Glutamatergic neuron (in vitro differentiated cells): ENCODE data around the gene MPND. TPM values are rescaled to one million over a fixed set of nuclear protein-coding genes. Genes with fewer than 3 reads are reported as not detected.
A peak's percentile ranks its signal among the peaks of the same experiment; 100 is the strongest.

Source experiments
- DNase-seq: peaks from one replicate; pipeline ENCODE4 v3.0.0; 2022
- H3K27ac Mint-ChIP-seq: one replicate; pipeline ENCODE4 v1.8.0; 2020; ENCODE audit warnings: mild to moderate bottlenecking, mixed read lengths, inconsistent platforms; ENCODE audit not compliant: unreplicated experiment
- H3K27me3 Mint-ChIP-seq: one replicate; pipeline ENCODE4 v1.8.0; 2020; ENCODE audit warnings: mild to moderate bottlenecking, moderate library complexity, mixed read lengths, inconsistent platforms; ENCODE audit not compliant: unreplicated experiment
- H3K36me3 Mint-ChIP-seq: one replicate; pipeline ENCODE4 v1.8.0; 2020; ENCODE audit warnings: mild to moderate bottlenecking, mixed read lengths, inconsistent platforms; ENCODE audit not compliant: unreplicated experiment
- H3K4me1 Mint-ChIP-seq: one replicate; pipeline ENCODE4 v1.8.0; 2020; ENCODE audit warnings: mild to moderate bottlenecking, low read depth, mixed read lengths, inconsistent platforms; ENCODE audit not compliant: unreplicated experiment
- H3K4me3 Mint-ChIP-seq: one replicate; pipeline ENCODE4 v1.8.0; 2020; ENCODE audit warnings: mild to moderate bottlenecking, mixed read lengths, inconsistent platforms; ENCODE audit not compliant: unreplicated experiment
- H3K9me3 Mint-ChIP-seq: one replicate; pipeline ENCODE4 v1.8.0; 2020; ENCODE audit warnings: mild to moderate bottlenecking, moderate library complexity, mixed read lengths, inconsistent platforms; ENCODE audit not compliant: unreplicated experiment
- total RNA-seq: library from RNA; stranded (reverse); fragmentation: NEBNext Ultra II Directional; extraction: Animal tissue kit (Norgen Biotek cat#: 25700); gene quantifications from one replicate; pipeline ENCODE4 v1.2.1, GENCODE V29; 2021; ENCODE audit not compliant: unreplicated experiment
- TF ChIP-seq, protein P1 (sequence below): fragments of 200-600 bp; sonication (generic); IDR thresholded peaks from one replicate; pipeline ENCODE4 v1.5.0; 2021; ENCODE audit not compliant: partially characterized antibody, unreplicated experiment

MPND gene
- total RNA-seq, 1 donor from 2014 or later: 56.7 TPM

DNA sequence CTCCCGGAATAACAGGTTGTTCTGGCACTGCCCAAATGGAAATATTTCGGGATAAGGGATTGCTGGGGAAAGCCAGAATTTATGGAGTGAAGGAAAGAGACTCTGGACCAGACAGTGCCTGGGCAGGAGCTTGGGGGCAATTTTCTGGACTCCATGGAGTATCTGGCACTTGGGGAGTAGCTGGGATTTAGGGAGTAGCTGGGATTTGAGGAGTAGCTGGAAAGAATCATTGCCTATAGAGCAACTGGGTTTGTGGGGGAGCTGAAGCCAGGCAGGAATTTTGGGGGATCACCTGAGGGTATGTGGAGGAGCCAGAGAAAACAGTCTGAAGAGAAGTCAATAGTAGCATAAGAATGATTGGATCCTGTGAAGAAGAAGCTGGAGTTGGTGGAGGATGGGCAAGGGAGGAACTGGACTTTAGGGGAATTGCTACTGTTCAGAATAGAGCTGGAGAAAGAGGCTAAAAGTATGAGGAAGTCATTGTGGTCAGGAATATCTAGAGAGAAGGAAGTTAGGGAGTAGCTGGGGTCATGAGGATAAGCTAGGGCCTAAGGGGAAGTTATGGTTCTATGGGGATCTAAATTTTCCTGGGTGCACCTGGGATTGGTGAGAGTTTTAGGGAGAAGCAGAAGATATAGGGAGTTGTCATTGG is 24.2 kb upstream of the MPND start:
- H3K36me3 Mint-ChIP-seq: peaks cover 27% of the 10 kb centered on the region
- peak overlapping the region; percentile 4 for H3K4me3 Mint-ChIP-seq
- TF ChIP-seq, protein P1, sequence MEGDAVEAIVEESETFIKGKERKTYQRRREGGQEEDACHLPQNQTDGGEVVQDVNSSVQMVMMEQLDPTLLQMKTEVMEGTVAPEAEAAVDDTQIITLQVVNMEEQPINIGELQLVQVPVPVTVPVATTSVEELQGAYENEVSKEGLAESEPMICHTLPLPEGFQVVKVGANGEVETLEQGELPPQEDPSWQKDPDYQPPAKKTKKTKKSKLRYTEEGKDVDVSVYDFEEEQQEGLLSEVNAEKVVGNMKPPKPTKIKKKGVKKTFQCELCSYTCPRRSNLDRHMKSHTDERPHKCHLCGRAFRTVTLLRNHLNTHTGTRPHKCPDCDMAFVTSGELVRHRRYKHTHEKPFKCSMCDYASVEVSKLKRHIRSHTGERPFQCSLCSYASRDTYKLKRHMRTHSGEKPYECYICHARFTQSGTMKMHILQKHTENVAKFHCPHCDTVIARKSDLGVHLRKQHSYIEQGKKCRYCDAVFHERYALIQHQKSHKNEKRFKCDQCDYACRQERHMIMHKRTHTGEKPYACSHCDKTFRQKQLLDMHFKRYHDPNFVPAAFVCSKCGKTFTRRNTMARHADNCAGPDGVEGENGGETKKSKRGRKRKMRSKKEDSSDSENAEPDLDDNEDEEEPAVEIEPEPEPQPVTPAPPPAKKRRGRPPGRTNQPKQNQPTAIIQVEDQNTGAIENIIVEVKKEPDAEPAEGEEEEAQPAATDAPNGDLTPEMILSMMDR: no peak
- H3K27ac Mint-ChIP-seq: no peak overlapping the region
- no peaks in the 10 kb centered on the region for H3K4me1 Mint-ChIP-seq
- peaks cover 4% of the 10 kb centered on the region for H3K27me3 Mint-ChIP-seq
- peaks cover 14% of the 10 kb centered on the region for H3K9me3 Mint-ChIP-seq
- DNase-seq: no peak

GRCh38 chr19:4320419-4320818 is 22.9 kb upstream of the MPND start:
- peaks cover 15% of the 10 kb centered on the region for H3K9me3 Mint-ChIP-seq
- no peak for DNase-seq
- TF ChIP-seq, protein P1: no peak
- H3K4me1 Mint-ChIP-seq: no peaks in the 10 kb centered on the region
- H3K27ac Mint-ChIP-seq: no peak overlapping the region
- H3K27me3 Mint-ChIP-seq: peaks cover 5% of the 10 kb centered on the region
- H3K36me3 Mint-ChIP-seq: peaks cover 27% of the 10 kb centered on the region
- no peak overlapping the region for H3K4me3 Mint-ChIP-seq

DNA sequence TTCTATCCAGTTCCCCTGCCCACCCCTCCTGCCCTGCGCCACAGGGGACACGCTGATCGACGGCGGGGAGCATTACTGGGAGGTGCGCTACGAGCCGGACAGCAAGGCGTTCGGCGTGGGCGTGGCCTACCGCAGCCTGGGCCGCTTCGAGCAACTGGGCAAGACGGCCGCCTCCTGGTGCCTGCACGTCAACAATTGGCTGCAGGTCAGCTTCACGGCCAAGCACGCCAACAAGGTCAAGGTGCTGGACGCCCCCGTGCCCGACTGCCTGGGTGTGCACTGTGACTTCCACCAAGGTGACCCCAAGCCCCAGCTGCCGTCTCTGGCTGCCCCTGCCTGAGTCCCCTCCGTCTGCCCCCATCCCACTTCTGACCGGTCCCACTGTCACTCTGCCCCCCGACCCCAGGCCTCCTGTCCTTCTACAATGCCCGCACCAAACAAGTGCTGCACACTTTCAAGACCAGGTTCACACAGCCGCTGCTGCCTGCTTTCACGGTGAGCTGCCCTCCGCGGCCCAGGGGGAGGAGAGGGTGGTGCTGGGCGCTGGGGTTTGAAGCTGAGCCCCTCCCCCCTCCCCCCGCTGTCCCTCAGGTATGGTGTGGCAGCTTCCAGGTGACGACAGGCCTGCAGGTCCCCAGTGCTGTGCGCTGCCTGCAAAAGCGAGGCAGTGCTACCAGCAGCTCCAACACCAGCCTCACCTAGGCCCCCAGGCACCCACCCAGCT is 20.3 kb upstream of the MPND start:
- DNase-seq: no peak
- H3K4me3 Mint-ChIP-seq: no peak overlapping the region
- peaks cover 3% of the 10 kb centered on the region for H3K4me1 Mint-ChIP-seq
- H3K27ac Mint-ChIP-seq: no peak overlapping the region
- TF ChIP-seq, protein P1: no peak
- peaks cover 21% of the 10 kb centered on the region for H3K27me3 Mint-ChIP-seq
- H3K36me3 Mint-ChIP-seq: peaks cover 24% of the 10 kb centered on the region
- peaks cover 20% of the 10 kb centered on the region for H3K9me3 Mint-ChIP-seq

- Mint-ChIP-seq H3K9me3 (peaks cover 20% of the 10 kb centered on the region), H3K36me3 (peaks cover 18% of the 10 kb centered on the region), H3K27ac (no peak overlapping the region), H3K27me3 (peaks cover 21% of the 10 kb centered on the region), H3K4me3 (no peak overlapping the region), H3K4me1 (peaks cover 3% of the 10 kb centered on the region)
- TF ChIP-seq, protein P1: no peak
- DNase-seq: no peak
Measured at GRCh38 chr19:4323692-4324091, 19.7 kb upstream of the MPND start.

- H3K27ac Mint-ChIP-seq: no peak overlapping the region
- H3K4me1 Mint-ChIP-seq: peaks cover 3% of the 10 kb centered on the region
- peaks cover 12% of the 10 kb centered on the region for H3K36me3 Mint-ChIP-seq
- DNase-seq: no peak
- TF ChIP-seq, protein P1: no peak
- peaks cover 23% of the 10 kb centered on the region for H3K27me3 Mint-ChIP-seq
- H3K9me3 Mint-ChIP-seq: peaks cover 15% of the 10 kb centered on the region
- H3K4me3 Mint-ChIP-seq: no peak overlapping the region
Measured at GRCh38 chr19:4324228-4324627, 19.1 kb upstream of the MPND start.
